Skeletal muscle tissue (tissue), 4 donors: ENCODE results near the gene GUCY2C. TPM values are rescaled to one million over a fixed set of nuclear protein-coding genes. Genes with fewer than 3 reads are reported as not detected.

Experiments
- H3K27ac ChIP-seq: one replicate; pipeline ENCODE4 v1.7.0; 2013; ENCODE audit warnings: mild to moderate bottlenecking, low read depth, low read length, inconsistent platforms
- H3K27me3 ChIP-seq, 3 donors: one replicate each; pipeline ENCODE4 v1.7.0; 2013; ENCODE audit warnings: low read length in 3 of 3; ENCODE audit not compliant: control insufficient read depth in 3 of 3, insufficient read depth in 3 of 3
- H3K36me3 ChIP-seq, 3 donors: one replicate each; pipeline ENCODE4 v1.7.0; 2013; ENCODE audit warnings: low read length in 3 of 3; ENCODE audit not compliant: control insufficient read depth in 3 of 3, insufficient read depth in 3 of 3
- H3K4me1 ChIP-seq, 3 donors: one replicate each; pipeline ENCODE4 v1.7.0; 2013; ENCODE audit warnings: low read length in 3 of 3, mild to moderate bottlenecking in 3 of 3; ENCODE audit not compliant: control insufficient read depth in 3 of 3, insufficient read depth in 3 of 3
- H3K4me3 ChIP-seq, 3 donors: one replicate each; pipeline ENCODE4 v1.7.0; 2013; ENCODE audit warnings: low read length in 3 of 3
- H3K9ac ChIP-seq, 3 donors: one replicate each; pipeline ENCODE4 v1.7.0; 2013; ENCODE audit warnings: low read length in 3 of 3, mild to moderate bottlenecking in 3 of 3, moderate library complexity in 2 of 3, low read depth in 1 of 3
- H3K9me3 ChIP-seq, 3 donors: one replicate each; pipeline ENCODE4 v1.7.0; 2013; ENCODE audit warnings: low read length in 3 of 3; ENCODE audit not compliant: control insufficient read depth in 3 of 3
- total RNA-seq: library from RNA; depleted of rRNA; stranded (reverse); fragments of >200 nt; gene quantifications from one replicate; pipeline ENCODE4 v1.2.3, GENCODE V29; 2014
- donor health status: Osteomylitis.

The GUCY2C gene
- total RNA-seq, 1 donor from 2014 or later, result not detected

DNA sequence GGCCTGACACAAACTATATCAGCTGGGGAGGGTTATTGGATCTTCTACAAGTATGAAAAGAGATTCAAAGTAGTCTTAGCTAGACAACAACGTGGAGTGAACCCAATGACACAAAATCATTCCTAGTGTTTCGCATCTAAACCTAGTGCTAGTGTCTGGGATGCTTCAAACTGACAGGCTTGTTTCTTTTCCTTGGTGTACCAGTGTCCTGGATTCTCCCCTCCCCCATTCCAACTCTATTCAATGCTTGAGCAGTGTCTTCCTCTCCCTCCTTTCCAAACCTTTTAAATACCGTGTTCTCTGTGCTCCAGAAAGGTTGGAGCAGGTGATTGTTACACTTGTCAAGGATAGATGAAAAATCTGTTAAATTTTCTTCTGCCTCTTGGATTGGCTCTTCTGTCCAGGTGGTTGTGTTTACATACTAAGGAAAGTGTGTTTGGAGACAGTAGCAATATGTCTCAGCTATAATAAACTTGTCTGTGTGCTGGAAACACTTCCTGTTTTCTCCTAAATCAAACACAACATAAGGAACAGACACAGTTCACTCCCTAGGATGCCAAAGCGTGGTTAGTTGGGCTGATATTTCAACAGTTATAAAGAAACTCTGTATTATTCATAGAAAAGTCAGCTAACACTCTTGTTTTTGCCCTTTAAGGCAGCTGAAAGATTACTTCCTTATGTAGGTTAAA, 14.4 kb upstream of the GUCY2C start:
- H3K4me1 ChIP-seq, result no peaks in the 10 kb centered on the region
- no peaks in the 10 kb centered on the region for H3K36me3 ChIP-seq
- H3K9ac ChIP-seq, result no peak overlapping the region
- no peak overlapping the region for H3K4me3 ChIP-seq
- no peaks in the 10 kb centered on the region for H3K9me3 ChIP-seq
- no peak overlapping the region for H3K27ac ChIP-seq
- no peaks in the 10 kb centered on the region for H3K27me3 ChIP-seq

DNA sequence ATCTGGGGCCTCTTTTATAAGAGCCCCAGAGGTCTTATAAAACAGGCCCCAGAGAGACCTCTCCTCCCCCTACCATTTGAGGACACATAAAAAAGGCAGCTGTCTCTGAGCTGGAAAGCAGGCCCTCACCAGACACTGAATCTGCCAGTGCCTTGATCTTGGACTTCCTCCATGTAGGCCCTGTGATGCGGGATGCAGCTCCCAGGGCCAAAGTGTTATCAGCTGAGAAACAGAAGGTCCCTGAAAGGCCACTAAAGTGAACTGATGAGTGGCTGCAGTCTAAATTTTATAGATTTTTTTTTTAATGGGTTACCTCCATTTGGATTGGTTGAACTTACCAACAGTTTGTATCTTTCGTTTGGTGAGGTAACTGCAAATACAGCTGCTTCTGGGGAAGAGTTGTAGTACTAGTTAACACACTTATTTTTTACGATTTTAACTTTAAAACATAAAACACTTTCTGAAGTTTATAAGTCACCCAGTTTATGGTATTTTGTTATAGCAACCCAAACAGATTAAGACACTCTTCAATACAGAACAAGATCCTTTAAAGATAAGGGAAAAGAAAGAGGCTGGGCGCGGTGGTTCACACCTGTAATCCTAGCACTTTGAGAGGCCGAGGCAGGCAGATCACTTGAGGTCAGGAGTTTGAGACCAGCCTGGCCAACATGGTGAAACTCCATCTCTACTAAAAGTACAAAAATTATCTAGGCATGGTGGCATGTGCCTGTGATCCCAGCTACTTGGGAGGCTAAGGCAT, 5.6 kb upstream of the GUCY2C start:
- Histone ChIP-seq H3K9me3 (no peaks in the 10 kb centered on the region), H3K27me3 (no peaks in the 10 kb centered on the region), H3K27ac (no peak overlapping the region), H3K4me3 (no peak overlapping the region), H3K4me1 (no peaks in the 10 kb centered on the region), H3K9ac (no peak overlapping the region), H3K36me3 (no peaks in the 10 kb centered on the region)

DNA sequence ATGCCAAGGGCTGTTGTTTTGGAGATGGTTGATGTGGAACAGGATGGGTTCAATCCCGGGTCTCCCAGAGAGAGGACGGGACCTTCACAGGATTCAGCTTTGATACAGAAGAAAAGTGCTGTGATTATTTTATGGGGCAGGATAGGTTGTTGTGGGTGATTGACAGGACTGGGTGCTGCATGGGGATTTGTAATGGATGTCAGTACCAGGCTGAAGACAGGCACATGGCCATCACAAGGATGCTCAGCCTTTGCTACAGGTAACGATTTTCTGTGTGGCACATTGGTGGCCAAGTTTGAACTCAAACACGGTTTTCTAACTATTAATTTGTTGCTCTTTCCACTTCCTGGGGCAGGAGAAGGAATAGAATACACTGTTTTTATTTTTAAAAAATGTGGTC, 4.5 kb upstream of the GUCY2C start:
- Histone ChIP-seq H3K9ac (no peak overlapping the region), H3K9me3 (no peaks in the 10 kb centered on the region), H3K27ac (no peak overlapping the region), H3K4me3 (no peak overlapping the region), H3K4me1 (no peaks in the 10 kb centered on the region), H3K27me3 (no peaks in the 10 kb centered on the region), H3K36me3 (no peaks in the 10 kb centered on the region)

DNA sequence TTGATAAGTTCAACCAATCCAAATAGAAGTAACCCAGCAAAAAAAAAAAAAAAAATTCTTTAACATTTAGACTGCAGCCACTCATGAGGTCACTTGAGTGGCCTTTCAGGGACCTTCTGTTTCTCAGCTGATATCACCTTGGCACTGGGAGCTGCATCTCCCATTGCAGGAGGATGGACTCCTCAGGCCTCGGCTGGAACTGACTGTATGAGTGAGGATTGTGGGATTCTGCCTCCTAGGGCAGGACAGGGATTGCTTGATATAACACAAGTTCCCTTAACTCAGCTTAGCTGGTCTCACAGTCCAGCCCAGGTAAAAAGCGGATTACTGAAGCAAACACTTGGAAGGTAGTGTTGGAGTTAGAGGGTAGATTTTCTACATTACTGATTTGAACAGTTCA, 3.5 kb upstream of the GUCY2C start:
- Histone ChIP-seq H3K36me3 (no peaks in the 10 kb centered on the region), H3K27me3 (no peaks in the 10 kb centered on the region), H3K4me3 (no peak overlapping the region), H3K9me3 (no peaks in the 10 kb centered on the region), H3K4me1 (no peaks in the 10 kb centered on the region), H3K27ac (no peak overlapping the region), H3K9ac (no peak overlapping the region)

DNA sequence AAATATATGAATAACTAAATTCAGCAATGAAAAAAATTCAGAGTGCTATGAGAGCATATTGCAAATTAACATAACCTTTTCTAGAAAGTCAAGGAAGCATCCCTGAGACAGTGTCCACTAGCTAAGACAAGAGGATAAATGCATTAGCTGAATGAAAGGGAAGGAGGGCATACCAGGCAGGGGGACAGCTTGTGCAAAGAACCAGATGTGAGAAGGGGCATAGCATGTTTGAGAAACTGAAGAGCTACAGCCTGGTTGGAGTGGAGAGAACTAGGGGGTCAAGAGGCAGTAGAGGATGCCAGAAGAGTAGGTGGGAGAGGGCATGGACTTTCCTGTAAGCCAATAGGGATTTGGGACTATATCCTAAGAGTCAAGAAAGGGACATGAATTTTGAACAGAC, 2.2 kb upstream of the GUCY2C start:
- Histone ChIP-seq H3K27me3 (no peaks in the 10 kb centered on the region), H3K4me1 (no peaks in the 10 kb centered on the region), H3K27ac (no peak overlapping the region), H3K9ac (no peak overlapping the region), H3K9me3 (no peaks in the 10 kb centered on the region), H3K36me3 (no peaks in the 10 kb centered on the region), H3K4me3 (no peak overlapping the region)

DNA sequence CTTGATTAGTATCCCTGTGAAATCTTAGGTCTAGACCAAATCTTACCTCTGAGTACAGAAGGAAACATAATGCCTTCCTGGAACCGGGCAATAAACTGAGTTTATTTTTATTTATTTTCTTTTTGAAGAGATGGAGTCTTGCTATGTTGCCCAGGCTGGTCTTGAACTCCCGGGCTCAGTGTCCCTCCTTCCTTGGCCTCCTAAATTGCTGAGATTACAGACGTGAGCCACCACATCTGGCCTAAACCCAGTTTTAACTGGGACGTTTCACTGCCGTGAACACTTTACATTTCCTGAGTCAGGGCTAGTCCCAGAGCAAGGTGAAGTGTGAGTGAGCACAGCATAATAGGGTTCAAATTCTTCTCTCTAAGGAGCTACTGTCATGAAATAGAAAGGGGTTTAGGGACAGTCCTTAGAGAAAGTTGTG, 671 bp downstream of the GUCY2C start:
- Histone ChIP-seq H3K36me3 (no peaks in the 10 kb centered on the region), H3K4me3 (no peak overlapping the region), H3K27ac (no peak overlapping the region), H3K9me3 (no peaks in the 10 kb centered on the region), H3K9ac (no peak overlapping the region), H3K4me1 (no peaks in the 10 kb centered on the region), H3K27me3 (no peaks in the 10 kb centered on the region)

DNA sequence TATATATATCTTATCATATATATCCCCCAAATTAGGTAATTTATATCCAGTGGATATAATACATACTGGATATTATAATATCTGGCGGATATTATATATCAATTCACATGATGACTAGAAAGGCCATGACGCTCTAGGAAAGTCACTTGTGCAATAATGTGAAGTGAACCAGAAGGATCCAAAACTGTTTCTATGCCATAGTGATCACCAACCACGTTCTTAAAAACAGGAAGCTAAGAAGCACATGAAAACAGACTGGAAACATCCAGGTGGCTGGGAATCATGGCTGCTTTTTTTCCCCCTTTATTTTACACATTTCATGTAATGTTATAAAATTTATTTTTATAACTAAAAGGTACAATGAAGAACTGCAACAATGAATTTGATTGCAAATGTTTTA, 1.4 kb downstream of the GUCY2C start:
- no peaks in the 10 kb centered on the region for H3K27me3 ChIP-seq
- no peaks in the 10 kb centered on the region for H3K36me3 ChIP-seq
- no peaks in the 10 kb centered on the region for H3K9me3 ChIP-seq
- H3K27ac ChIP-seq, result no peak overlapping the region
- no peaks in the 10 kb centered on the region for H3K4me1 ChIP-seq
- H3K4me3 ChIP-seq, result no peak overlapping the region
- no peak overlapping the region for H3K9ac ChIP-seq

DNA sequence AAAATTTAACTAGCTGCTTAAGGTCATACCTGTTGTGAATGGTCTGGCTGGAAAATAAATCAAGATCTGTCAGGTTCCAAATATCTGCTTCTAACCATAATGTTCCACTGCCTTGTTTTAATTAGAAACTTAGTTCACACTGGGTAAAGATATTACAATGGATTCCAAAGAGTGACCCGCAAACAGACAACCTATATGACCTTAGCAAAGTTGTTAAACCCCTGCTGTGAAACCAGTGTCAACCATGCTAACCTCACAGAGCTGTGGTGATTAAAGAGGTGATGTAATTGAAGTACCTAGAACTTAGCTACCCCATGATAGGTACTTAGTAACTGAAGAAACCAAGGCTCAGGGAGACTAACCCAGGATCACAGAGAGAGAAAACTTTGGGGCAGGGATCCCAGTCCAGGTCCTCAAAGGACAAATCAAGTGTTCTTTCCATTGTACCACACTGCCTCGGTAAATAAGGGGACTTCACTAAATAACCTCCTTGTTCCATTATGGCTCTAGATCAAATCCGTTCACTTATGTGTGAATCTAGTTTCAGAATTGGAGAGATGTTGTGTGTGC, 2.2 kb downstream of the GUCY2C start:
- Histone ChIP-seq H3K27ac (no peak overlapping the region), H3K9ac (no peak overlapping the region), H3K36me3 (no peaks in the 10 kb centered on the region), H3K4me1 (no peaks in the 10 kb centered on the region), H3K4me3 (no peak overlapping the region), H3K27me3 (no peaks in the 10 kb centered on the region), H3K9me3 (no peaks in the 10 kb centered on the region)

DNA sequence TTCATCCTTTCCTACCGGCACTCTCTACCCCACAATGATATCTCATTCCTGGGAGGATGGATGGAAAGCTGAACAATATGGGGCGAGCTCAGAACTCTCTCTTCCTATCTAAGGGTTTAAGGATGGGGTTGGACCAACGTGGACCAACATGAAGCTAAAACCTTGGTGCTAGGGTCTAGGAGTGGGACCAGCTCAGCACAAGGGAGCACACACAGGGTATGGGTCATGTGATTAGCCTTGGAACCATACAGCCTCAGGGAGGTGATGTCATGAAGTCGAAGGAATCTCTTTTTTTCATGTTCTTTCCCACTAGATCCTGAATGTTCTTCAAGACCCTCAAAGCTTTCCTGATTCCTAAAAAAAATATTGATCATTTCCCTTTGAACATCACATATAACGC, 3.3 kb downstream of the GUCY2C start:
- Histone ChIP-seq H3K9ac (no peak overlapping the region), H3K9me3 (no peaks in the 10 kb centered on the region), H3K4me3 (no peak overlapping the region), H3K27ac (no peak overlapping the region), H3K36me3 (no peaks in the 10 kb centered on the region), H3K4me1 (no peaks in the 10 kb centered on the region), H3K27me3 (no peaks in the 10 kb centered on the region)

DNA sequence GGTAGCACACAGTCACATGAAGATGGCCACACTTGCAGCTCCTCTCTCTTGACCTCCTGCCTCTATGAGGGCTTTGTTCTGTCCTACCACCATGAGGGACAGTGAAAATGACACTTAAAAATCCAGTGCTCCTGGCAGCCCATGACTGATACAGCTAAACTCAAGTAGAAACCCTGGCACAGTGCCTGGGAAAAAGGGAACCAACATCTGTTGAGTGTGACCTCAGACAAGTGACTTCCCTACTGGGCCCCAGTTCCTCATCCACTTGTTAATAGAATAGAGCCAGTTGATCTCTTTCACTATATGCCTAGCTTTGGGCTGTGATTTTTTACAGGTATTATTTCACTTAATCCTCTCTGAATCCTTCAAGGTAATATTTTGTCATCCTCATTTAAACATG, 4.8 kb downstream of the GUCY2C start:
- no peaks in the 10 kb centered on the region for H3K36me3 ChIP-seq
- H3K9me3 ChIP-seq, result no peaks in the 10 kb centered on the region
- no peak overlapping the region for H3K27ac ChIP-seq
- no peak overlapping the region for H3K9ac ChIP-seq
- H3K4me3 ChIP-seq, result no peak overlapping the region
- no peaks in the 10 kb centered on the region for H3K4me1 ChIP-seq
- H3K27me3 ChIP-seq, result no peaks in the 10 kb centered on the region
